HEK293T (cell line): ENCODE data around the gene SLC8A1.

Source experiments
- BHLHE40 ChIP-seq: fragments of 450-650 bp; IDR thresholded peaks from 2 replicates; pipeline ENCODE4 v1.6.1; 2016; ENCODE audit warnings: mild to moderate bottlenecking, moderate library complexity, borderline replicate concordance
- ELF4 ChIP-seq: fragments of 450-650 bp; IDR thresholded peaks from 2 replicates; pipeline ENCODE4 v1.6.1; 2017; ENCODE audit warnings: antibody characterized with exemption
- FOXA1 ChIP-seq: fragments of 450-650 bp; IDR thresholded peaks from 2 replicates; pipeline ENCODE4 v1.6.1; 2016; ENCODE audit warnings: mild to moderate bottlenecking
- FOXM1 ChIP-seq: fragments of 450-650 bp; IDR thresholded peaks from 2 replicates; pipeline ENCODE4 v1.6.1; 2017; ENCODE audit warnings: mild to moderate bottlenecking, borderline replicate concordance
- LEF1 ChIP-seq: fragments of 450-650 bp; IDR thresholded peaks from 2 replicates; pipeline ENCODE4 v1.6.1; 2017; ENCODE audit warnings: mild to moderate bottlenecking, borderline replicate concordance
- NFRKB ChIP-seq: fragments of 450-650 bp; IDR thresholded peaks from 2 replicates; pipeline ENCODE4 v1.6.1; 2016; ENCODE audit warnings: mild to moderate bottlenecking, moderate library complexity
- SP1 ChIP-seq: fragments of 450-650 bp; IDR thresholded peaks from 2 replicates; pipeline ENCODE4 v1.6.1; 2017
- SUZ12 ChIP-seq: fragments of 450-650 bp; IDR thresholded peaks from 2 replicates; pipeline ENCODE4 v1.6.1; 2016; ENCODE audit warnings: mild to moderate bottlenecking
- TARDBP ChIP-seq: fragments of 450-650 bp; IDR thresholded peaks from 2 replicates; pipeline ENCODE4 v1.6.1; 2016

GRCh38 chr2:40165509-40165844 is 286.4 kb downstream of the SLC8A1 start:
- no peak for TF ChIP-seq NFRKB
- TF ChIP-seq BHLHE40, result no peak
- TF ChIP-seq SP1, result no peak
- no peak for TF ChIP-seq TARDBP
- TF ChIP-seq FOXA1, result no peak
- TF ChIP-seq ELF4, result no peak
- no peak for TF ChIP-seq FOXM1
- no peak for TF ChIP-seq LEF1
- no peak for TF ChIP-seq SUZ12
